Measurements from ENCODE around the gene PTPRJ. TPM values are rescaled to one million over a fixed set of nuclear protein-coding genes. Genes with fewer than 3 reads are reported as not detected.

The PTPRJ gene
- total and polyA plus RNA-seq, 2 of the 13 experiments (the other 11 are each of a cell fraction or from before 2014, with no cell fraction given): 1.0 to 1.2 TPM

GRCh38 chr11:47989779-47990178 is 9.4 kb downstream of the PTPRJ start:
- H3K9me3 ChIP-seq (ENCODE audit: low read length): no peaks in the 10 kb centered on the region
- H3K9ac ChIP-seq (ENCODE audit: insufficient read depth, low read depth, low read length): no peak overlapping the region
- CTCF ChIA-PET (ENCODE audit: low intra/inter-chr PET ratio, low total read pairs): no interaction called here
- 11% methylated on average over 2 of the region's 2 CpGs for WGBS (ENCODE audit: low lambda C conversion rate)
- H3K36me3 ChIP-seq (replicated peaks in 1 of 2; ENCODE audit: control insufficient read depth in 1 of 2, insufficient read depth in 2 of 2, low read length in 2 of 2): no peaks in the 10 kb centered on the region
- H3K4me3 ChIP-seq (replicated peaks in 1 of 3; ENCODE audit: insufficient read depth in 1 of 3, low read depth in 2 of 3, low read length in 3 of 3): no peak overlapping the region; a peak in 1 of 6 replicates
- TF ChIP-seq MED8 (CRISPR knock-in tag; IDR thresholded peaks at IDR 0.05; ENCODE audit: insufficient replicate concordance): no peak
- peak; percentile 67; the same call in 1 of the 2 replicates for TF ChIP-seq ZNF768 (CRISPR knock-in tag; IDR thresholded peaks at IDR 0.05)
- 0 out of 2 replicates have a peak, but pooled peaks have one; percentile 34 for TF ChIP-seq ZMYM3 (CRISPR knock-in tag; IDR thresholded peaks at IDR 0.05)
- no TSS peak for BruUV-seq (replicated peaks)
- POLR2A ChIA-PET: no interaction called here
- H2AFZ ChIP-seq (ENCODE audit: low read length): no peak overlapping the region
- peaks cover 23% of the 10 kb centered on the region for H3K4me1 ChIP-seq (ENCODE audit: insufficient read depth, low read length)
- no peaks in the 10 kb centered on the region for H3K79me2 ChIP-seq (ENCODE audit: insufficient read depth, low read length)
- DNase-seq (ENCODE audit: low spot score) (no peak), ATAC-seq (no peak), FAIRE-seq (no peak)
- no peaks in the 10 kb centered on the region for H3K27me3 ChIP-seq (ENCODE audit: control insufficient read depth in 1 of 2, insufficient read depth in 2 of 2, low read length in 2 of 2)
- H4K20me1 ChIP-seq (ENCODE audit: insufficient read depth, low read length): no peaks in the 10 kb centered on the region
- in situ Hi-C loops (cut with HindIII; ENCODE audit: extremely low pct_ligation_motif_present, low pct_unique_long_range_greater_than_20kb): no loop called here
- intact Hi-C loops (cut with micrococcal nuclease; ENCODE audit: unreplicated experiment): no loop called here
- no peak overlapping the region for H3K27ac ChIP-seq (ENCODE audit: extremely low read length, insufficient read depth, low read length)
- H3K4me2 ChIP-seq (ENCODE audit: low read depth, low read length): no peak overlapping the region

GRCh38 chr11:47991266-47991830 is 11.0 kb downstream of the PTPRJ start:
- TF ChIP-seq TRIM24 (CRISPR knock-in tag; IDR thresholded peaks at IDR 0.05): no peak
- TF ChIP-seq GTF3A (CRISPR knock-in tag; conservative IDR thresholded peaks at IDR 0.05): no peak
- TF ChIP-seq ZNF629 (CRISPR knock-in tag; conservative IDR thresholded peaks at IDR 0.05): peak; percentile 54
- no peak for TF ChIP-seq ZBTB42 (CRISPR knock-in tag; IDR thresholded peaks at IDR 0.05)
- TF ChIP-seq ZNF33A (CRISPR knock-in tag; IDR thresholded peaks at IDR 0.05; ENCODE audit: borderline replicate concordance): no peak
- 0 out of 4 replicates have a peak, but pooled peaks of 1 of the 2 experiments have one; percentile 27 for TF ChIP-seq POLR2A (IDR thresholded peaks at IDR 0.05; ENCODE audit: insufficient read depth in 1 of 2, low read depth in 2 of 2, low read length in 2 of 2)
- no peak for TF ChIP-seq ZNF510 (CRISPR knock-in tag; IDR thresholded peaks at IDR 0.05; ENCODE audit: low read depth)
- TF ChIP-seq ZNF333 (CRISPR knock-in tag; IDR thresholded peaks at IDR 0.05; ENCODE audit: borderline replicate concordance): no peak
- TF ChIP-seq NFKB2 (CRISPR knock-in tag; IDR thresholded peaks at IDR 0.05; ENCODE audit: borderline replicate concordance): no peak
- TF ChIP-seq, protein P1, sequence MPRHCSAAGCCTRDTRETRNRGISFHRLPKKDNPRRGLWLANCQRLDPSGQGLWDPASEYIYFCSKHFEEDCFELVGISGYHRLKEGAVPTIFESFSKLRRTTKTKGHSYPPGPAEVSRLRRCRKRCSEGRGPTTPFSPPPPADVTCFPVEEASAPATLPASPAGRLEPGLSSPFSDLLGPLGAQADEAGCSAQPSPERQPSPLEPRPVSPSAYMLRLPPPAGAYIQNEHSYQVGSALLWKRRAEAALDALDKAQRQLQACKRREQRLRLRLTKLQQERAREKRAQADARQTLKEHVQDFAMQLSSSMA (CRISPR knock-in tag; IDR thresholded peaks at IDR 0.05): no peak
- TF ChIP-seq ZNF280D (CRISPR knock-in tag; IDR thresholded peaks at IDR 0.05): no peak
- ATAC-seq (peak; percentile 30), FAIRE-seq (no peak), DNase-seq (ENCODE audit: low spot score) (no peak)
- H3K4me3 ChIP-seq (replicated peaks in 1 of 3; ENCODE audit: insufficient read depth in 1 of 3, low read depth in 2 of 3, low read length in 3 of 3): peak overlapping the region in 2 of 3 experiments; percentile 20 to 29; a peak in 2 of 6 replicates
- in situ Hi-C loops (cut with HindIII; ENCODE audit: extremely low pct_ligation_motif_present, low pct_unique_long_range_greater_than_20kb) (no loop called here), intact Hi-C loops (cut with micrococcal nuclease; ENCODE audit: unreplicated experiment) (no loop called here)
- H3K9me3 ChIP-seq (ENCODE audit: low read length): no peaks in the 10 kb centered on the region
- peaks cover 36% of the 10 kb centered on the region for H3K4me1 ChIP-seq (ENCODE audit: insufficient read depth, low read length)
- no peaks in the 10 kb centered on the region for H4K20me1 ChIP-seq (ENCODE audit: insufficient read depth, low read length)
- no peaks in the 10 kb centered on the region for H3K79me2 ChIP-seq (ENCODE audit: insufficient read depth, low read length)
- CTCF ChIA-PET (ENCODE audit: low intra/inter-chr PET ratio, low total read pairs): no interaction called here
- POLR2A ChIA-PET: no interaction called here
- peak overlapping the region; percentile 31 for H3K9ac ChIP-seq (ENCODE audit: insufficient read depth, low read depth, low read length)
- BruUV-seq (replicated peaks): no TSS peak
- WGBS (ENCODE audit: low lambda C conversion rate): 2% methylated on average over 8 of the region's 9 CpGs
- H2AFZ ChIP-seq (ENCODE audit: low read length): peak overlapping the region; percentile 18
- peak overlapping the region; percentile 71 for H3K4me2 ChIP-seq (ENCODE audit: low read depth, low read length)
- peak overlapping the region; percentile 39 for H3K27ac ChIP-seq (ENCODE audit: extremely low read length, insufficient read depth, low read length)
- H3K36me3 ChIP-seq (replicated peaks in 1 of 2; ENCODE audit: control insufficient read depth in 1 of 2, insufficient read depth in 2 of 2, low read length in 2 of 2): no peaks in the 10 kb centered on the region
- H3K27me3 ChIP-seq (ENCODE audit: control insufficient read depth in 1 of 2, insufficient read depth in 2 of 2, low read length in 2 of 2): no peaks in the 10 kb centered on the region
